GM21737 (cell line): Measurements from ENCODE around the gene CROT.
A peak's percentile ranks its signal among the peaks of the same experiment; 100 is the strongest.
"Not testable (repeated sequence)": the region's sequence is repeated elsewhere in the genome, so short reads cannot be mapped to it uniquely, and the experiment has no call there.

Source experiments
- ATAC-seq: cut with Tn5 transposase; IDR thresholded peaks from one replicate; pipeline ENCODE4 v1.9.1; 2021; ENCODE audit warnings: mild to moderate bottlenecking, moderate library complexity; ENCODE audit not compliant: unreplicated experiment

CROT gene

GRCh38 chr7:87345166-87345927 lies at the start of gene CROT:
TSS of gene CROT (plus strand) at chr7:87345664. CDS start at chr7:87349069, 3,405 bp downstream.
- peak; percentile 97 for ATAC-seq

GRCh38 chr7:87300756-87301155 lies 44.7 kb upstream of the CROT start:
- ATAC-seq, result no peak

GRCh38 chr7:87310790-87311419 lies 34.6 kb upstream of the CROT start:
- ATAC-seq, result no peak

- ATAC-seq, result peak; percentile 70
Measured at GRCh38 chr7:87312215-87312865, 33.1 kb upstream of the CROT start.

- ATAC-seq, result peak; percentile 71
Measured at GRCh38 chr7:87316097-87316700, 29.3 kb upstream of the CROT start.

- ATAC-seq, result no peak
Measured at GRCh38 chr7:87316846-87317552, 28.5 kb upstream of the CROT start.

- no peak for ATAC-seq
Measured at GRCh38 chr7:87317691-87318245, 27.7 kb upstream of the CROT start.

- ATAC-seq, result no peak
Measured at GRCh38 chr7:87318741-87319140, 26.7 kb upstream of the CROT start.

GRCh38 chr7:87319154-87319581 lies 26.3 kb upstream of the CROT start:
- ATAC-seq, result not testable (repeated sequence)

GRCh38 chr7:87322912-87323311 lies 22.6 kb upstream of the CROT start:
- ATAC-seq, result no peak

- ATAC-seq, result no peak
Measured at GRCh38 chr7:87325576-87326370, 19.7 kb upstream of the CROT start.

- ATAC-seq, result no peak
Measured at GRCh38 chr7:87328281-87328680, 17.2 kb upstream of the CROT start.

GRCh38 chr7:87330316-87330715 lies 15.1 kb upstream of the CROT start:
- no peak for ATAC-seq

- ATAC-seq, result no peak
Measured at GRCh38 chr7:87330942-87331341, 14.5 kb upstream of the CROT start.

GRCh38 chr7:87331687-87332252 lies 13.7 kb upstream of the CROT start:
- no peak for ATAC-seq

GRCh38 chr7:87332321-87332720 lies 13.1 kb upstream of the CROT start:
- no peak for ATAC-seq

GRCh38 chr7:87336136-87336535 lies 9.3 kb upstream of the CROT start:
- ATAC-seq, result no peak

- ATAC-seq, result no peak
Measured at GRCh38 chr7:87337331-87337730, 8.1 kb upstream of the CROT start.

GRCh38 chr7:87339373-87339897 lies 6.0 kb upstream of the CROT start:
- ATAC-seq, result no peak
